Measurements from ENCODE around the gene GRK7.

DNA sequence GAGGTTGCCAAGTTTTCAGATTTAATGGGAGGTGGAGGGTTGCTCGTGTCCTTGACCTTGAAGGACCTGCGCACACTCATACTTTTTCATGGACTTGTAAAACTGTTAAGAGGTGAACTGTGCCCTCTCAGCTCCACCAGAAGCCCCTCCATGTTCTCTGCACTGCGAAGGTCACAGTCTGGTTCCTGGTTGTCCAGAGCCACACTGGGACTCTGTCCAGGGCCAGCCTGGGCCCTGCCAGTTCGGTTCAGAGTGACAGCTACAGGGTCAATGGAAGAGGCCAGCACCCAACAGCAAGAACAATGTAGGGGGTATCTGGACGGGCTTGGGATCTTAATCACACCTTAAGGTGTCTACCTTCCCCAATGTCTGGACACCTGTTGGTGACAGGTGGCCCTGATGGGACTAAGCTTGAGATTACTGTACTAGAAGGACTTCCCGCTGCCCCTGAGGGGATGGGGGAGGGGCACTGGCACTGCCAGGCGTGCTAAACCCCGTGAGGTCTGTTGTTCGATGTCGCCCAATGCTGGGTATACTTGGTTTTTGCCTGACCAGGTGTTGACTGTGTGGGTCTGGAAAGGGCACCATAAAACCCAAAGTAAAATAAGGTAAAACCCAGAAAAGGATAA, 34.7 kb downstream of the GRK7 start:
- TF ChIP-seq, protein P1, sequence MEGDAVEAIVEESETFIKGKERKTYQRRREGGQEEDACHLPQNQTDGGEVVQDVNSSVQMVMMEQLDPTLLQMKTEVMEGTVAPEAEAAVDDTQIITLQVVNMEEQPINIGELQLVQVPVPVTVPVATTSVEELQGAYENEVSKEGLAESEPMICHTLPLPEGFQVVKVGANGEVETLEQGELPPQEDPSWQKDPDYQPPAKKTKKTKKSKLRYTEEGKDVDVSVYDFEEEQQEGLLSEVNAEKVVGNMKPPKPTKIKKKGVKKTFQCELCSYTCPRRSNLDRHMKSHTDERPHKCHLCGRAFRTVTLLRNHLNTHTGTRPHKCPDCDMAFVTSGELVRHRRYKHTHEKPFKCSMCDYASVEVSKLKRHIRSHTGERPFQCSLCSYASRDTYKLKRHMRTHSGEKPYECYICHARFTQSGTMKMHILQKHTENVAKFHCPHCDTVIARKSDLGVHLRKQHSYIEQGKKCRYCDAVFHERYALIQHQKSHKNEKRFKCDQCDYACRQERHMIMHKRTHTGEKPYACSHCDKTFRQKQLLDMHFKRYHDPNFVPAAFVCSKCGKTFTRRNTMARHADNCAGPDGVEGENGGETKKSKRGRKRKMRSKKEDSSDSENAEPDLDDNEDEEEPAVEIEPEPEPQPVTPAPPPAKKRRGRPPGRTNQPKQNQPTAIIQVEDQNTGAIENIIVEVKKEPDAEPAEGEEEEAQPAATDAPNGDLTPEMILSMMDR (IDR thresholded peaks at IDR 0.05) = no peak
- TF ChIP-seq POLR2A (IDR thresholded peaks at IDR 0.05) = no peak

Data from stomach (tissue), 4 donors.